Lower leg skin (tissue), 3 donors: ENCODE measurements around the gene TBC1D13.

Source experiments
- POLR2A ChIP-seq, 2 donors: fragments of 450-650 bp; IDR thresholded peaks; one replicate each; pipeline ENCODE4 v1.6.1; 2016 to 2017; ENCODE audit warnings: antibody characterized with exemption in 2 of 2, mild to moderate bottlenecking in 1 of 2, moderate library complexity in 1 of 2
- TF ChIP-seq, protein P1 (sequence below), 3 donors: fragments of 450-650 bp; IDR thresholded peaks; one replicate each; pipeline ENCODE4 v1.5.1; 2016; ENCODE audit warnings: antibody characterized with exemption in 3 of 3, mild to moderate bottlenecking in 3 of 3, moderate library complexity in 2 of 3

DNA sequence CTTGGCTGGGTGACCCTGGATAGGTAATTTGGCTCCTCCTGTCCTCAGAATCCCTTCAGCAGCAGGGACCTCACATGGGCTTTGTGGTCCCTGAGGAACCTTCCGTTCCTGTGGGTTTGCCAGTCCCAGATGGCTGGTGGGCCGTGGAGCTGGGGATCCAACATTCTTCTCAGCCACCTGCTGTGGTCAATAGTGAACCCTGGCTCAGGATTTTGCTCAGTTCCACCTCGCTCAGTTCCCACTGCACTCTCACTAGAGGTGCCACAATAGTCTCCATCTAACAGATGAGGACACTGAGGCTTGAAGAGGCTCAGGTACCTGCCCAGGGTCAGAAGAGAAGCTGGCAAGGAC, 59.6 kb downstream of the TBC1D13 start:
- TF ChIP-seq, protein P1, sequence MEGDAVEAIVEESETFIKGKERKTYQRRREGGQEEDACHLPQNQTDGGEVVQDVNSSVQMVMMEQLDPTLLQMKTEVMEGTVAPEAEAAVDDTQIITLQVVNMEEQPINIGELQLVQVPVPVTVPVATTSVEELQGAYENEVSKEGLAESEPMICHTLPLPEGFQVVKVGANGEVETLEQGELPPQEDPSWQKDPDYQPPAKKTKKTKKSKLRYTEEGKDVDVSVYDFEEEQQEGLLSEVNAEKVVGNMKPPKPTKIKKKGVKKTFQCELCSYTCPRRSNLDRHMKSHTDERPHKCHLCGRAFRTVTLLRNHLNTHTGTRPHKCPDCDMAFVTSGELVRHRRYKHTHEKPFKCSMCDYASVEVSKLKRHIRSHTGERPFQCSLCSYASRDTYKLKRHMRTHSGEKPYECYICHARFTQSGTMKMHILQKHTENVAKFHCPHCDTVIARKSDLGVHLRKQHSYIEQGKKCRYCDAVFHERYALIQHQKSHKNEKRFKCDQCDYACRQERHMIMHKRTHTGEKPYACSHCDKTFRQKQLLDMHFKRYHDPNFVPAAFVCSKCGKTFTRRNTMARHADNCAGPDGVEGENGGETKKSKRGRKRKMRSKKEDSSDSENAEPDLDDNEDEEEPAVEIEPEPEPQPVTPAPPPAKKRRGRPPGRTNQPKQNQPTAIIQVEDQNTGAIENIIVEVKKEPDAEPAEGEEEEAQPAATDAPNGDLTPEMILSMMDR (IDR thresholded peaks at IDR 0.05) = no peak
- no peak for TF ChIP-seq POLR2A (IDR thresholded peaks at IDR 0.05)
